IMR-90 (cell line): Measurements from ENCODE around the gene SPP2. TPM values are rescaled to one million over a fixed set of nuclear protein-coding genes. Genes with fewer than 3 reads are reported as not detected.

Experiments used
- ATAC-seq: fragments of 200-7000 bp; cut with Tn5 transposase; 2 replicates; pipeline ENCODE4 v1.9.1; 2020; ENCODE audit warnings: low read depth, mild to moderate bottlenecking, moderate library complexity
- BruUV-seq: library from RNA; stranded (reverse); fragments of 400-500 nt; replicated peaks from 2 replicates; lab custom pipeline; 2021; lab: Mats Ljungman, UMichigan
- CTCF ChIA-PET: fragments of 300-600 bp; formaldehyde crosslinking; extraction: SDS; loops from one replicate; lab custom pipeline; 2021; ENCODE audit warnings: antibody characterized with exemption; lab: Yijun Ruan, JAX
- POLR2A ChIA-PET: fragments of 300-600 bp; sonication (Branson Sonifier 250); formaldehyde crosslinking; loops from one replicate; lab custom pipeline; 2022; ENCODE audit warnings: antibody characterized with exemption; ENCODE audit not compliant: unreplicated experiment; lab: Charles Lee
- DNase-seq: peaks from one replicate; pipeline ENCODE4 v3.0.0; 2013
- H2AFZ ChIP-seq: replicated peaks from 2 replicates; pipeline ENCODE3; 2013; ENCODE audit warnings: low read length, mild to moderate bottlenecking; ENCODE audit not compliant: poor library complexity
- H2AK5ac ChIP-seq: 2 replicates; pipeline ENCODE4 v1.6.1; 2013; ENCODE audit warnings: low read depth, low read length, inconsistent platforms
- H2AK9ac ChIP-seq: replicated peaks from 2 replicates; pipeline ENCODE3; 2013; ENCODE audit warnings: mild to moderate bottlenecking, low read depth, low read length, moderate library complexity; ENCODE audit not compliant: poor library complexity
- H2BK120ac ChIP-seq: 2 replicates; pipeline ENCODE4 v1.6.1; 2013; ENCODE audit warnings: low read depth, low read length, inconsistent platforms
- H2BK15ac ChIP-seq: 3 replicates; pipeline ENCODE4 v1.6.1; 2013; ENCODE audit warnings: low read depth, low read length, inconsistent platforms
- H2BK20ac ChIP-seq: 2 replicates; pipeline ENCODE4 v1.6.1; 2013; ENCODE audit warnings: low read depth, mild to moderate bottlenecking, inconsistent platforms, low read length, moderate library complexity
- H2BK5ac ChIP-seq: 2 replicates; pipeline ENCODE4 v1.6.1; 2013; ENCODE audit warnings: mild to moderate bottlenecking, low read depth, low read length, inconsistent platforms; ENCODE audit not compliant: poor library complexity, severe bottlenecking
- H3K14ac ChIP-seq: replicated peaks from 2 replicates; pipeline ENCODE4 v1.6.1; 2013; ENCODE audit warnings: low read depth, low read length, inconsistent platforms
- H3K18ac ChIP-seq: 2 replicates; pipeline ENCODE4 v1.6.1; 2013; ENCODE audit warnings: low read depth, low read length, control low read depth
- H3K23ac ChIP-seq: 2 replicates; pipeline ENCODE4 v1.6.1; 2013; ENCODE audit warnings: low read depth, low read length, inconsistent platforms
- H3K27ac ChIP-seq: 2 replicates; pipeline ENCODE4 v1.5.1; 2013; ENCODE audit warnings: mild to moderate bottlenecking, control low read depth, low read length; ENCODE audit not compliant: insufficient read depth
- H3K27me3 ChIP-seq: 2 replicates; pipeline ENCODE4 v1.6.1; 2013; ENCODE audit warnings: low read length; ENCODE audit not compliant: control insufficient read depth, insufficient read depth
- H3K36me3 ChIP-seq: 2 replicates; pipeline ENCODE4 v1.6.1; 2013; ENCODE audit warnings: low read length, mixed read lengths; ENCODE audit not compliant: control insufficient read depth, insufficient read depth
- H3K4ac ChIP-seq: 2 replicates; pipeline ENCODE4 v1.6.1; 2013; ENCODE audit warnings: low read depth, low read length, inconsistent platforms
- H3K4me1 ChIP-seq: 2 replicates; pipeline ENCODE4 v1.6.1; 2013; ENCODE audit warnings: low read length, mixed read lengths; ENCODE audit not compliant: control insufficient read depth, insufficient read depth
- H3K4me2 ChIP-seq: 2 replicates; pipeline ENCODE4 v1.6.1; 2013; ENCODE audit warnings: low read depth, mild to moderate bottlenecking, control low read depth, low read length, moderate library complexity
- H3K4me3 ChIP-seq: 2 replicates; pipeline ENCODE4 v1.5.1; 2013; ENCODE audit warnings: low read depth, mild to moderate bottlenecking, control low read depth, low read length, moderate library complexity; ENCODE audit not compliant: insufficient read depth
- H3K56ac ChIP-seq: 2 replicates; pipeline ENCODE4 v1.6.1; 2013; ENCODE audit warnings: low read length, inconsistent platforms; ENCODE audit not compliant: insufficient read depth; ENCODE audit errors: extremely low read depth
- H3K79me1 ChIP-seq, 2 experiments: 2 replicates each; pipeline ENCODE4 v1.6.1; 2013; ENCODE audit warnings: low read length in 2 of 2, inconsistent platforms in 1 of 2, low read depth in 1 of 2
- H3K9ac ChIP-seq: 2 replicates; pipeline ENCODE4 v1.6.1; 2013; ENCODE audit warnings: low read depth, low read length, control low read depth
- H3K9me1 ChIP-seq: 2 replicates; pipeline ENCODE4 v1.6.1; 2013; ENCODE audit warnings: low read length, inconsistent platforms; ENCODE audit not compliant: insufficient read depth
- H3K9me3 ChIP-seq: 2 replicates; pipeline ENCODE4 v1.6.1; 2013; ENCODE audit warnings: low read length; ENCODE audit not compliant: control insufficient read depth, insufficient read depth
- H4K20me1 ChIP-seq: 2 replicates; pipeline ENCODE4 v1.6.1; 2013; ENCODE audit warnings: low read length, inconsistent platforms; ENCODE audit not compliant: insufficient read depth
- H4K5ac ChIP-seq: 2 replicates; pipeline ENCODE4 v1.6.1; 2013; ENCODE audit warnings: mild to moderate bottlenecking, low read depth, low read length, control low read depth
- H4K8ac ChIP-seq, 2 experiments: 2 replicates each; pipeline ENCODE4 v1.6.1; 2013; ENCODE audit warnings: low read depth in 2 of 2, low read length in 2 of 2, control low read depth in 1 of 2, inconsistent platforms in 1 of 2
- H4K91ac ChIP-seq: 2 replicates; pipeline ENCODE4 v1.6.1; 2013; ENCODE audit warnings: low read depth, low read length, inconsistent platforms; ENCODE audit not compliant: insufficient read depth
- BHLHE40 ChIP-seq: fragments of 150-350 bp; IDR thresholded peaks from 2 replicates; pipeline ENCODE4 v1.6.1; 2016; ENCODE audit warnings: mild to moderate bottlenecking, low read depth, low read length
- CEBPB ChIP-seq: IDR thresholded peaks from 2 replicates; pipeline ENCODE4 v1.6.1; 2012; ENCODE audit warnings: low read depth, low read length, improper control_type of control experiment
- CHD1 ChIP-seq: IDR thresholded peaks from 2 replicates; pipeline ENCODE4 v1.6.1; 2012; ENCODE audit warnings: low read depth, low read length, improper control_type of control experiment
- FOS ChIP-seq: fragments of 150-350 bp; IDR thresholded peaks from 2 replicates; pipeline ENCODE4 v1.6.1; 2016; ENCODE audit warnings: low read depth, low read length
- MAZ ChIP-seq: IDR thresholded peaks from 2 replicates; pipeline ENCODE4 v1.6.1; 2012; ENCODE audit warnings: low read depth, mild to moderate bottlenecking, low read length, improper control_type of control experiment, moderate library complexity, borderline replicate concordance
- MXI1 ChIP-seq: IDR thresholded peaks from 2 replicates; pipeline ENCODE4 v1.6.1; 2012; ENCODE audit warnings: low read depth, mild to moderate bottlenecking, low read length, moderate library complexity, borderline replicate concordance
- NFE2L2 ChIP-seq: fragments of 150-350 bp; IDR thresholded peaks from 2 replicates; pipeline ENCODE4 v1.6.1; 2016; ENCODE audit warnings: low read depth, mild to moderate bottlenecking, low read length
- POLR2A ChIP-seq: IDR thresholded peaks from 2 replicates; pipeline ENCODE4 v1.6.1; 2012; ENCODE audit warnings: mild to moderate bottlenecking, low read depth, low read length
- RAD21 ChIP-seq: IDR thresholded peaks from 2 replicates; pipeline ENCODE4 v1.6.1; 2012; ENCODE audit warnings: low read length, improper control_type of control experiment
- RCOR1 ChIP-seq: IDR thresholded peaks from 2 replicates; pipeline ENCODE4 v1.6.1; 2012; ENCODE audit warnings: mild to moderate bottlenecking, low read length, improper control_type of control experiment; ENCODE audit not compliant: insufficient replicate concordance
- RFX5 ChIP-seq: IDR thresholded peaks from 2 replicates; pipeline ENCODE4 v1.8.0; 2012; ENCODE audit warnings: low read depth, mild to moderate bottlenecking, low read length, moderate library complexity
- SMC3 ChIP-seq: fragments of 150-350 bp; IDR thresholded peaks from 2 replicates; pipeline ENCODE4 v1.6.1; 2016; ENCODE audit warnings: low read depth, mild to moderate bottlenecking, antibody characterized with exemption, low read length, moderate library complexity
- USF2 ChIP-seq: fragments of 150-350 bp; IDR thresholded peaks from 2 replicates; pipeline ENCODE4 v1.6.1; 2017; ENCODE audit warnings: mild to moderate bottlenecking, antibody characterized with exemption, low read length, low read depth
- WGBS, 2 experiments: methylation state at CpG; one replicate each; pipeline versions ENCODE4 v1.1.5 to v1.1.7; 2013; ENCODE audit warnings: missing lambda C conversion rate in 2 of 2; ENCODE audit not compliant: insufficient read length in 1 of 2; ENCODE audit errors: extremely low coverage in 2 of 2; 5-methylcytosine and 5-hydroxymethylcytosine counted together
- dilution Hi-C: fragments of 300-500 bp; cut with HindIII; formaldehyde crosslinking; loops from one replicate; pipeline ENCODE4 v1.14.3; 2018; ENCODE audit warnings: low sequenced_read_pairs; ENCODE audit not compliant: unreplicated experiment
- in situ Hi-C: fragments of 300-500 bp; cut with MboI; formaldehyde crosslinking; loops from 3 replicates; pipeline ENCODE4 v1.14.3; 2019; ENCODE audit warnings: low sequenced_read_pairs, inconsistent platforms, mixed read lengths
- intact Hi-C: fragments of 100-400 bp; cut with micrococcal nuclease; formaldehyde crosslinking; loops from 2 replicates; pipeline ENCODE4 v1.10.0; 2022
- polyA plus RNA-seq, 3 experiments: library from polyadenylated mRNA; depleted of rRNA; stranded (reverse); fragments of >200 nt; gene quantifications; 2 replicates each; pipeline ENCODE4 v1.2.3, GENCODE V29; 2012; ENCODE audit warnings: low replicate concordance in 1 of 3
- total RNA-seq: library from RNA; depleted of rRNA; stranded (reverse); fragments of >200 nt; gene quantifications from 2 replicates; pipeline ENCODE4 v1.2.3, GENCODE V29; 2012
- TF ChIP-seq, protein P1 (sequence below): fragments of 150-350 bp; IDR thresholded peaks from 2 replicates; pipeline ENCODE4 v1.6.1; 2016; ENCODE audit warnings: low read depth, mild to moderate bottlenecking, low read length, moderate library complexity, borderline replicate concordance
- TF ChIP-seq, protein P2 (sequence below): conservative IDR thresholded peaks from 2 replicates; pipeline ENCODE4 v1.5.1; 2012; ENCODE audit warnings: mild to moderate bottlenecking, low read depth, low read length, improper control_type of control experiment

SPP2 gene
- total and polyA plus RNA-seq, 2 of the 4 experiments (the other 2 are of a cell fraction) = not detected

DNA sequence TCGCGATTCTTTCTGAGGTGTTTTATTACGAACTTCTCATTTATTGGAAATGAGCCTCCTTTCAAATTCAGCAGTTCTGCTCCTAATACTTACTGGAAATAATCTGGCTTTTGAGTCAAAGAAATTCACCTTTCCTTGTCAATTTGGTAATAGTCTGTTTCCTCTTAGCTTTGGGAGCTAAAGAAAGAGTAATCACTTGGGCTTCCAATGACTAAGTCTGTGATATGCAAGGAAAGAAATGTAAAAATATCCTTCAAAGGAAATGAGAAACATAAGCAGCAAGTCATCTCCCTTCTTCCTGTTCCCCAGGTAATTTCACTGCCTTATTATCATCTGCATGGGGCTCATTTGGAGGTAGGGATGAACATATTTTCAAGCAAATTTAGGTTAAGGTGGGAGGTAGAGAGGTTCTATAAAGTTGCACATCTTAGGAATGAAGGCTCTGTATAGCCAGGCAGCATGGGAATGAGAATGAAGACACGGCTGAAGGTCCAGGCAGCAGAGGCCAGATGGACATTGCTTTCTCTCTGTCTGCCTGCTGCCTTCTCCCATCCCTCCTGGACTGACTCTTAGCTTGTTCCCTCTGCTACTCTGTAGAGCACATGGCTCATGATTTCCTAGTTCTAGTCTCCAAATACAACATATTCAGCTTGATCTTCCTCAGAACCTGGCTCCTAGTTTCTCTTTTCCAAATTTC, 1.0 kb downstream of the SPP2 start:
- Histone ChIP-seq H2AFZ (no peak overlapping the region), H2BK5ac (no peak overlapping the region), H3K79me1 (no peaks in the 10 kb centered on the region), H3K36me3 (no peaks in the 10 kb centered on the region), H2BK15ac (no peak overlapping the region), H2AK5ac (no peak overlapping the region), H3K18ac (no peak overlapping the region), H3K4me2 (peak overlapping the region; percentile 9; the same call in 1 of the 2 replicates), H2BK120ac (no peak overlapping the region), H3K4ac (no peak overlapping the region), H4K91ac (no peak overlapping the region), H2AK9ac (no peak overlapping the region), H3K9me3 (no peaks in the 10 kb centered on the region), H3K4me1 (peaks cover 2% of the 10 kb centered on the region; the same call in 1 of the 2 replicates), H3K27ac (no peak overlapping the region), H3K9me1 (no peaks in the 10 kb centered on the region), H3K27me3 (peaks cover 3% of the 10 kb centered on the region; the same call in 1 of the 2 replicates), H2BK20ac (no peak overlapping the region), H3K4me3 (no peak overlapping the region), H4K5ac (peak overlapping the region; percentile 21; the same call in 1 of the 2 replicates), H4K8ac (no peak overlapping the region), H3K9ac (no peak overlapping the region), H3K14ac (no peak overlapping the region), H4K20me1 (no peaks in the 10 kb centered on the region), H3K23ac (no peak overlapping the region), H3K56ac (no peak overlapping the region)
- WGBS, 2 experiments = no CpG with 5 or more reads among the region's 4 CpGs
- ATAC-seq = no peak
- peak; percentile 31 for DNase-seq
- dilution Hi-C loops (no loop called here), in situ Hi-C loops (no loop called here), intact Hi-C loops (no loop called here)
- no TSS peak for BruUV-seq
- TF ChIP-seq, protein P1, sequence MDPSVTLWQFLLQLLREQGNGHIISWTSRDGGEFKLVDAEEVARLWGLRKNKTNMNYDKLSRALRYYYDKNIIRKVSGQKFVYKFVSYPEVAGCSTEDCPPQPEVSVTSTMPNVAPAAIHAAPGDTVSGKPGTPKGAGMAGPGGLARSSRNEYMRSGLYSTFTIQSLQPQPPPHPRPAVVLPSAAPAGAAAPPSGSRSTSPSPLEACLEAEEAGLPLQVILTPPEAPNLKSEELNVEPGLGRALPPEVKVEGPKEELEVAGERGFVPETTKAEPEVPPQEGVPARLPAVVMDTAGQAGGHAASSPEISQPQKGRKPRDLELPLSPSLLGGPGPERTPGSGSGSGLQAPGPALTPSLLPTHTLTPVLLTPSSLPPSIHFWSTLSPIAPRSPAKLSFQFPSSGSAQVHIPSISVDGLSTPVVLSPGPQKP = no peak
- no peak for TF ChIP-seq USF2
- TF ChIP-seq RAD21 = no peak
- TF ChIP-seq POLR2A = no peak
- no peak for TF ChIP-seq RCOR1
- no peak for TF ChIP-seq CEBPB
- no peak for TF ChIP-seq SMC3
- TF ChIP-seq NFE2L2 = no peak
- no peak for TF ChIP-seq BHLHE40
- TF ChIP-seq MXI1 = no peak
- TF ChIP-seq RFX5 = no peak
- TF ChIP-seq, protein P2, sequence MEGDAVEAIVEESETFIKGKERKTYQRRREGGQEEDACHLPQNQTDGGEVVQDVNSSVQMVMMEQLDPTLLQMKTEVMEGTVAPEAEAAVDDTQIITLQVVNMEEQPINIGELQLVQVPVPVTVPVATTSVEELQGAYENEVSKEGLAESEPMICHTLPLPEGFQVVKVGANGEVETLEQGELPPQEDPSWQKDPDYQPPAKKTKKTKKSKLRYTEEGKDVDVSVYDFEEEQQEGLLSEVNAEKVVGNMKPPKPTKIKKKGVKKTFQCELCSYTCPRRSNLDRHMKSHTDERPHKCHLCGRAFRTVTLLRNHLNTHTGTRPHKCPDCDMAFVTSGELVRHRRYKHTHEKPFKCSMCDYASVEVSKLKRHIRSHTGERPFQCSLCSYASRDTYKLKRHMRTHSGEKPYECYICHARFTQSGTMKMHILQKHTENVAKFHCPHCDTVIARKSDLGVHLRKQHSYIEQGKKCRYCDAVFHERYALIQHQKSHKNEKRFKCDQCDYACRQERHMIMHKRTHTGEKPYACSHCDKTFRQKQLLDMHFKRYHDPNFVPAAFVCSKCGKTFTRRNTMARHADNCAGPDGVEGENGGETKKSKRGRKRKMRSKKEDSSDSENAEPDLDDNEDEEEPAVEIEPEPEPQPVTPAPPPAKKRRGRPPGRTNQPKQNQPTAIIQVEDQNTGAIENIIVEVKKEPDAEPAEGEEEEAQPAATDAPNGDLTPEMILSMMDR = no peak
- TF ChIP-seq CHD1 = no peak
- TF ChIP-seq FOS = no peak
- TF ChIP-seq MAZ = no peak
- ChIA-PET CTCF (no interaction called here), POLR2A (no interaction called here)
